ENCODE measurements around the gene PSTPIP2.

Gene PSTPIP2

GRCh38 chr18:46070232-46070631 is 1.8 kb downstream of the PSTPIP2 start:
- TF ChIP-seq CTCF (IDR thresholded peaks at IDR 0.05; ENCODE audit: insufficient read depth, low read depth, low read length, missing control alignments): no peak
- no peak overlapping the region for H3K4me3 ChIP-seq (ENCODE audit: low read depth, low read length)
- no peak for DNase-seq (ENCODE audit: low read depth)

GRCh38 chr18:46069524-46069923 is 2.5 kb downstream of the PSTPIP2 start:
- no peak for TF ChIP-seq CTCF (IDR thresholded peaks at IDR 0.05; ENCODE audit: insufficient read depth, low read depth, low read length, missing control alignments)
- DNase-seq (ENCODE audit: low read depth): peak; percentile 41
- H3K4me3 ChIP-seq (ENCODE audit: low read depth, low read length): no peak overlapping the region

- H3K4me3 ChIP-seq (ENCODE audit: low read depth, low read length): no peak overlapping the region
- TF ChIP-seq CTCF (IDR thresholded peaks at IDR 0.05; ENCODE audit: insufficient read depth, low read depth, low read length, missing control alignments): no peak
- DNase-seq (ENCODE audit: low read depth): no peak
These were observed 3.3 kb downstream of the PSTPIP2 start for GRCh38 chr18:46068763-46069162.

GRCh38 chr18:46067438-46068007 is 4.5 kb downstream of the PSTPIP2 start:
- no peak for TF ChIP-seq CTCF (IDR thresholded peaks at IDR 0.05; ENCODE audit: insufficient read depth, low read depth, low read length, missing control alignments)
- H3K4me3 ChIP-seq (ENCODE audit: low read depth, low read length): no peak overlapping the region
- peak; percentile 54 for DNase-seq (ENCODE audit: low read depth)

DNA sequence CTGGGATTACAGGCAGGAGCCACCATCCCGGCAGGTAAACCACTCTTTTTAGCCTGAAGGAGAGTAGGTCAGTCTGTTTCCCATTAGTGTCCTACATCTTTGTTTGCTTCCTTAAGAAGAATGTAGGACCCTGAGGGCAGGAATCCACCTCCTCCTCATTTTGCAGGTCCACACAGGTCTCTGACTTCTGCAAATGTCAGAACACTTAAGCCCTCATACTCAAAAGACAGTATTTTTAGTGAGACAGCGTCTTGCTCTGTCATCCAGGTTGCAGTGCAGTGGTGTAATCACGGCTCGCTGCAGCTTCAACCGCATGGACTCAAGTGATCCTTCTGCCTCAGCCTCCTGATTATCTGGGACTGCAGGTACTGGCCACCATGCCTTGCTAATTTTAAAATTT is 9.3 kb downstream of the PSTPIP2 start:
- H3K4me3 ChIP-seq (ENCODE audit: low read depth, low read length): no peak overlapping the region
- no peak for TF ChIP-seq CTCF (IDR thresholded peaks at IDR 0.05; ENCODE audit: insufficient read depth, low read depth, low read length, missing control alignments)
- no peak for DNase-seq (ENCODE audit: low read depth)

- no peak overlapping the region for H3K4me3 ChIP-seq (ENCODE audit: low read depth, low read length)
- no peak for DNase-seq (ENCODE audit: low read depth)
- TF ChIP-seq CTCF (IDR thresholded peaks at IDR 0.05; ENCODE audit: insufficient read depth, low read depth, low read length, missing control alignments): no peak
These were observed 10.3 kb downstream of the PSTPIP2 start for GRCh38 chr18:46061796-46062195.

GRCh38 chr18:46061387-46061786 is 10.7 kb downstream of the PSTPIP2 start:
- no peak overlapping the region for H3K4me3 ChIP-seq (ENCODE audit: low read depth, low read length)
- DNase-seq (ENCODE audit: low read depth): no peak
- no peak for TF ChIP-seq CTCF (IDR thresholded peaks at IDR 0.05; ENCODE audit: insufficient read depth, low read depth, low read length, missing control alignments)

Data from GM12865 (cell line).